K562 (cell line): ENCODE results near the gene AHCYL2. TPM values are rescaled to one million over a fixed set of nuclear protein-coding genes. Genes with fewer than 3 reads are reported as not detected.

Experiments used
- ARID4B ChIP-seq: sonication (generic); formaldehyde crosslinking; IDR thresholded peaks from 2 replicates; pipeline ENCODE4 v1.8.0; 2022; ENCODE audit warnings: mild to moderate bottlenecking, missing genetic modification reagents
- BRCA1 ChIP-seq, 2 experiments: fragments of 450-650 bp in 1 of 2; sonication (generic) in 1 of 2; formaldehyde crosslinking in 1 of 2; IDR thresholded peaks; 2 replicates each; pipeline versions ENCODE4 v1.5.0 to v1.6.1; 2017 to 2020; ENCODE audit warnings: mild to moderate bottlenecking in 1 of 2, missing genetic modification reagents in 1 of 2
- CEBPG ChIP-seq, 3 experiments: fragments of 200-800 bp in 1 of 3; sonication (Bioruptor generic) in 1 of 3; sonication (generic) in 1 of 3; formaldehyde crosslinking in 1 of 3; IDR thresholded peaks in 2 of 3; conservative IDR thresholded peaks in 1 of 3; 2 replicates each; pipeline versions ENCODE4 v1.6.1 to v1.8.0; 2016 to 2022; ENCODE audit warnings: missing compliant biosample characterization in 2 of 3, missing genetic modification characterization in 2 of 3, mild to moderate bottlenecking in 1 of 3, missing genetic modification reagents in 1 of 3
- CHD4 ChIP-seq: fragments of 200-600 bp; sonication (generic); IDR thresholded peaks from 3 replicates; pipeline ENCODE4 v1.6.1; 2012; ENCODE audit warnings: low read depth, mild to moderate bottlenecking, mixed read lengths, low read length, inconsistent platforms; ENCODE audit not compliant: insufficient read depth, insufficient replicate concordance, poor library complexity, severe bottlenecking
- CREM ChIP-seq: IDR thresholded peaks from 2 replicates; pipeline ENCODE4 v1.6.1; 2014; ENCODE audit warnings: antibody characterized with exemption, low read depth
- EHMT2 ChIP-seq: fragments of 450-650 bp; IDR thresholded peaks from 2 replicates; pipeline ENCODE4 v1.6.1; 2018; ENCODE audit warnings: antibody characterized with exemption
- JUNB ChIP-seq: fragments of 450-650 bp; formaldehyde crosslinking; conservative IDR thresholded peaks from 2 replicates; pipeline ENCODE4 v1.4.0; 2020; ENCODE audit warnings: mild to moderate bottlenecking
- KDM1A ChIP-seq, 2 experiments: fragments of 450-650 bp; IDR thresholded peaks; 2 replicates each; pipeline ENCODE4 v1.6.1; 2016; ENCODE audit warnings: mild to moderate bottlenecking in 2 of 2
- MEF2A ChIP-seq: IDR thresholded peaks from 2 replicates; pipeline ENCODE4 v1.6.1; 2011; ENCODE audit warnings: low read depth, mild to moderate bottlenecking, low read length, moderate library complexity; ENCODE audit not compliant: control insufficient read depth
- MNT ChIP-seq, 2 experiments: fragments of 450-650 bp; conservative IDR thresholded peaks; 2 replicates each; pipeline ENCODE4 v1.6.1; 2017; ENCODE audit warnings: mild to moderate bottlenecking in 2 of 2, moderate library complexity in 2 of 2
- NBN ChIP-seq: fragments of 450-650 bp; IDR thresholded peaks from 2 replicates; pipeline ENCODE4 v1.6.1; 2016; ENCODE audit warnings: low read depth, mild to moderate bottlenecking
- POLR2B ChIP-seq: fragments of 450-650 bp; IDR thresholded peaks from 2 replicates; pipeline ENCODE4 v1.6.1; 2018; ENCODE audit warnings: low read depth; ENCODE audit not compliant: partially characterized antibody
- SRSF3 ChIP-seq: fragments of 200-400 bp; formaldehyde crosslinking; IDR thresholded peaks from 2 replicates; pipeline ENCODE4 v1.6.1; 2016; ENCODE audit warnings: mild to moderate bottlenecking, low read length, moderate library complexity; ENCODE audit not compliant: insufficient read depth
- TSC22D4 ChIP-seq: fragments of 450-650 bp; IDR thresholded peaks from 2 replicates; pipeline ENCODE4 v1.6.1; 2016; ENCODE audit warnings: missing genetic modification characterization, missing biosample characterization, control low read depth
- U2AF1 ChIP-seq: fragments of 200-400 bp; formaldehyde crosslinking; optimal IDR thresholded peaks from 2 replicates; pipeline ENCODE3; 2017; ENCODE audit warnings: mild to moderate bottlenecking, low read depth, low read length, moderate library complexity
- ZC3H8 ChIP-seq: fragments of 450-650 bp; IDR thresholded peaks from 2 replicates; pipeline ENCODE4 v1.6.1; 2017
- ZNF224 ChIP-seq: sonication (generic); formaldehyde crosslinking; IDR thresholded peaks from 2 replicates; pipeline ENCODE4 v1.8.0; 2022; ENCODE audit warnings: mild to moderate bottlenecking, missing genetic modification reagents
- ZNF354B ChIP-seq: fragments of 250-450 bp; sonication (Bioruptor Pico); IDR thresholded peaks from 2 replicates; pipeline ENCODE4 v1.4.0; 2020
- ZNF507 ChIP-seq: conservative IDR thresholded peaks from 2 replicates; pipeline ENCODE4 v1.6.1; 2017; ENCODE audit warnings: missing genetic modification characterization, missing compliant biosample characterization
- ZNF586 ChIP-seq: fragments of 450-650 bp; formaldehyde crosslinking; conservative IDR thresholded peaks from 2 replicates; pipeline ENCODE4 v1.4.0; 2020; ENCODE audit warnings: mild to moderate bottlenecking, moderate library complexity
- polyA plus RNA-seq, 8 experiments: library from polyadenylated mRNA; depleted of rRNA in 4 of 8; stranded (reverse) in 5 of 8; unstranded in 3 of 8; fragments of >200 nt; fragmentation: Nextera tagmentation in 2 of 8; fragmentation: Illumina TruSeq in 1 of 8; extraction: Ambion mirVana in 2 of 8; extraction: Trizol in 1 of 8; gene quantifications; 2 replicates each; pipeline versions ENCODE4 v1.2.1 to v1.2.3, GENCODE V29; 2011 to 2014; ENCODE audit warnings: inconsistent platforms in 1 of 8, missing spikeins in 1 of 8
- total RNA-seq, 7 experiments: library from RNA; depleted of rRNA in 6 of 7; stranded (reverse); fragments of >200 nt in 6 of 7; fragmentation: Illumina TruSeq in 2 of 7; extraction: Trizol in 2 of 7; gene quantifications; 2 replicates each; pipeline versions ENCODE4 v1.2.1 to v1.2.3, GENCODE V29; 2011 to 2021; ENCODE audit warnings: low replicate concordance in 1 of 7
- TF ChIP-seq, protein P1 (sequence below): fragments of 250-450 bp; sonication (Bioruptor Pico); IDR thresholded peaks from 2 replicates; pipeline ENCODE4 v1.5.0; 2020; ENCODE audit warnings: mild to moderate bottlenecking

Gene AHCYL2
- total and polyA plus RNA-seq, 9 of the 15 experiments (the other 6 are each of a cell fraction or from before 2014, with no cell fraction given): 0.93 to 10.5 (median 5.2) TPM

- TF ChIP-seq, protein P1, sequence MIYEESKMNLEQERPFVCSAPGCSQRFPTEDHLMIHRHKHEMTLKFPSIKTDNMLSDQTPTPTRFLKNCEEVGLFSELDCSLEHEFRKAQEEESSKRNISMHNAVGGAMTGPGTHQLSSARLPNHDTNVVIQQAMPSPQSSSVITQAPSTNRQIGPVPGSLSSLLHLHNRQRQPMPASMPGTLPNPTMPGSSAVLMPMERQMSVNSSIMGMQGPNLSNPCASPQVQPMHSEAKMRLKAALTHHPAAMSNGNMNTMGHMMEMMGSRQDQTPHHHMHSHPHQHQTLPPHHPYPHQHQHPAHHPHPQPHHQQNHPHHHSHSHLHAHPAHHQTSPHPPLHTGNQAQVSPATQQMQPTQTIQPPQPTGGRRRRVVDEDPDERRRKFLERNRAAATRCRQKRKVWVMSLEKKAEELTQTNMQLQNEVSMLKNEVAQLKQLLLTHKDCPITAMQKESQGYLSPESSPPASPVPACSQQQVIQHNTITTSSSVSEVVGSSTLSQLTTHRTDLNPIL: no peak
- TF ChIP-seq CEBPG (CRISPR knock-in tag; IDR thresholded peaks at IDR 0.05) (no peak), CEBPG (tag; conservative IDR thresholded peaks at IDR 0.05 in 1 of 2, IDR thresholded peaks at IDR 0.05 in 1 of 2) (0 out of 4 replicates have a peak, but pooled peaks of 1 of the 2 experiments have one; percentile 29), U2AF1 (no peak), NBN (0 out of 2 replicates have a peak, but pooled peaks have one; percentile 28), ZNF586 (CRISPR knock-in tag) (no peak), ARID4B (CRISPR knock-in tag) (no peak), JUNB (CRISPR knock-in tag) (no peak), ZC3H8 (no peak), CHD4 (no peak), SRSF3 (no peak), KDM1A (IDR thresholded peaks at IDR 0.05) (peak in 1 of 2 experiments; percentile 91; a peak in 2 of 4 replicates), ZNF354B (no peak), MNT (conservative IDR thresholded peaks at IDR 0.05) (0 out of 4 replicates have a peak, but pooled peaks of 1 of the 2 experiments have one; percentile 19), EHMT2 (no peak), BRCA1 (IDR thresholded peaks at IDR 0.05) (no peak), BRCA1 (CRISPR knock-in tag; IDR thresholded peaks at IDR 0.05) (no peak), TSC22D4 (tag) (no peak), CREM (peak; percentile 37; the same call in 1 of the 2 replicates), ZNF224 (no peak), ZNF507 (tag) (no peak), MEF2A (no peak), POLR2B (no peak)
Measured at GRCh38 chr7:129376076-129376777, 151.4 kb downstream of the AHCYL2 start (continued).
